ENCODE measurements around the gene RSPO1.

DNA sequence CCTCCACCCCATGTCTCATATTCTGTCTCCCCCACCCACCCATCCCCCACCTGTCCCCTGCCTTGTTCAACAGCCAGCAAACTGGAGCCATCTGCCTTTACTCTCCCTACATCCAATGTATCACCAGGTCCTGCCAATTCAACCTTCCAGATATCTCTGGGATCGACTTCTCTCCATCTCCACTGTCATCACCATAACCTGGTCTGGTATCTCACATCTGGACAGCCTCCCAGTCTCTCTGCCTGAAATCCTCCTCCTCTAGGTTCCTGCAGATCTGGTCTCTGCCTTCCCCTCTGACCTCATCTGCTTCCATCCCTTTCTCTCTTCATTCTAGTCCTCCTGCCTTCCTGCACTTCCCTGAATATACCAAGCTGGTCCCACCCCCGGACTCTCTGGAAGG lies 35.4 kb upstream of the RSPO1 start:
- TF ChIP-seq, protein P1, sequence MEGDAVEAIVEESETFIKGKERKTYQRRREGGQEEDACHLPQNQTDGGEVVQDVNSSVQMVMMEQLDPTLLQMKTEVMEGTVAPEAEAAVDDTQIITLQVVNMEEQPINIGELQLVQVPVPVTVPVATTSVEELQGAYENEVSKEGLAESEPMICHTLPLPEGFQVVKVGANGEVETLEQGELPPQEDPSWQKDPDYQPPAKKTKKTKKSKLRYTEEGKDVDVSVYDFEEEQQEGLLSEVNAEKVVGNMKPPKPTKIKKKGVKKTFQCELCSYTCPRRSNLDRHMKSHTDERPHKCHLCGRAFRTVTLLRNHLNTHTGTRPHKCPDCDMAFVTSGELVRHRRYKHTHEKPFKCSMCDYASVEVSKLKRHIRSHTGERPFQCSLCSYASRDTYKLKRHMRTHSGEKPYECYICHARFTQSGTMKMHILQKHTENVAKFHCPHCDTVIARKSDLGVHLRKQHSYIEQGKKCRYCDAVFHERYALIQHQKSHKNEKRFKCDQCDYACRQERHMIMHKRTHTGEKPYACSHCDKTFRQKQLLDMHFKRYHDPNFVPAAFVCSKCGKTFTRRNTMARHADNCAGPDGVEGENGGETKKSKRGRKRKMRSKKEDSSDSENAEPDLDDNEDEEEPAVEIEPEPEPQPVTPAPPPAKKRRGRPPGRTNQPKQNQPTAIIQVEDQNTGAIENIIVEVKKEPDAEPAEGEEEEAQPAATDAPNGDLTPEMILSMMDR (conservative IDR thresholded peaks at IDR 0.05; ENCODE audit: low read length) = no peak
- TF ChIP-seq EZH2phosphoT487 (IDR thresholded peaks at IDR 0.05; ENCODE audit: borderline replicate concordance, low read depth, low read length) = no peak

Measured in OCI-LY7 (cell line).